ENCODE measurements around the gene LRRC23. TPM values are rescaled to one million over a fixed set of nuclear protein-coding genes. Genes with fewer than 3 reads are reported as not detected.
A peak's percentile ranks its signal among the peaks of the same experiment; 100 is the strongest.

The LRRC23 gene
- total and polyA plus RNA-seq, 2 experiments from 2014 or later, result 2.4 to 9.1 TPM

- TF ChIP-seq ZNF462 (CRISPR knock-in tag; IDR thresholded peaks at IDR 0.05), result no peak
- no peak for TF ChIP-seq ZNF114 (CRISPR knock-in tag; IDR thresholded peaks at IDR 0.05)
Measured at GRCh38 chr12:6962285-6963015, 57.8 kb downstream of the LRRC23 start (continued).

- H3K4me1 Mint-ChIP-seq, result peaks cover 51% of the 10 kb centered on the region
- H3K4me3 ChIP-seq, result peak overlapping the region; percentile 95
Measured at GRCh38 chr12:6963016-6963731, 58.6 kb downstream of the LRRC23 start.

More at GRCh38 chr12:6963016-6963731, 58.6 kb downstream of the LRRC23 start:
- peak overlapping the region; percentile 91 for H3K27ac ChIP-seq (ENCODE audit: low read depth)
- peaks cover 4% of the 10 kb centered on the region; the same call in 1 of the 2 replicates for H4K20me1 ChIP-seq (replicated peaks; ENCODE audit: insufficient read depth)
- Mint-ChIP-seq H3K27ac (peak overlapping the region; percentile 98), H3K27me3 (ENCODE audit: insufficient read depth, low read depth, poor library complexity) (peaks cover 25% of the 10 kb centered on the region), H3K9me3 (no peaks in the 10 kb centered on the region), H3K4me3 (peak overlapping the region; percentile 86), H3K36me3 (ENCODE audit: low read depth) (peaks cover 43% of the 10 kb centered on the region)
- peak; percentile 95 for DNase-seq (ENCODE audit: low spot score)
- no peaks in the 10 kb centered on the region for H3K9me2 ChIP-seq (ENCODE audit: insufficient read depth)
- H3K79me2 ChIP-seq (replicated peaks; ENCODE audit: insufficient read depth), result peaks cover 28% of the 10 kb centered on the region
- ATAC-seq, result peak; percentile 60
- peak overlapping the region; percentile 83 for H2AFZ ChIP-seq
- peaks cover 38% of the 10 kb centered on the region for H3K4me1 ChIP-seq (ENCODE audit: insufficient read depth)
- peak overlapping the region; percentile 98 for H3K4me2 ChIP-seq
- H3K27me3 ChIP-seq (ENCODE audit: insufficient read depth), result no peaks in the 10 kb centered on the region
- TF ChIP-seq NANOG (IDR thresholded peaks at IDR 0.05; ENCODE audit: borderline replicate concordance) (no peak), STAT1 (IDR thresholded peaks at IDR 0.05; ENCODE audit: unreplicated experiment) (no peak), ZNF331 (CRISPR knock-in tag; IDR thresholded peaks at IDR 0.05; ENCODE audit: low read depth) (no peak), EZH2 (IDR thresholded peaks at IDR 0.05; ENCODE audit: low read depth, unreplicated experiment) (no peak), CREB1 (CRISPR knock-in tag; IDR thresholded peaks at IDR 0.05; ENCODE audit: low read depth) (no peak), POLR2AphosphoS5 (IDR thresholded peaks at IDR 0.05; ENCODE audit: low read depth) (peak; percentile 82), EZH2phosphoT487 (IDR thresholded peaks at IDR 0.05; ENCODE audit: unreplicated experiment) (no peak), REST (IDR thresholded peaks at IDR 0.05; ENCODE audit: unreplicated experiment) (no peak)
- H3K36me3 ChIP-seq (ENCODE audit: insufficient read depth), result peaks cover 21% of the 10 kb centered on the region
- H3F3A ChIP-seq (replicated peaks; ENCODE audit: low read depth), result peaks cover 52% of the 10 kb centered on the region

Measured in GM23338 (cell line).